ENCODE results near the gene FAM53B. TPM values are rescaled to one million over a fixed set of nuclear protein-coding genes. Genes with fewer than 3 reads are reported as not detected.

Gene FAM53B
- total and polyA plus RNA-seq, 4 donors = 5.1 to 20.6 (median 9.6) TPM

- Histone ChIP-seq H3K27ac (ENCODE audit: low read depth in 1 of 2, low read length in 2 of 2) (no peak overlapping the region), H3K36me3 (ENCODE audit: control insufficient read depth in 1 of 2, insufficient read depth in 2 of 2, low read length in 1 of 2) (no peaks in the 10 kb centered on the region), H3K9me3 (ENCODE audit: control insufficient read depth, low read length) (no peaks in the 10 kb centered on the region), H3K27me3 (ENCODE audit: control insufficient read depth in 1 of 2, insufficient read depth in 2 of 2, low read length in 1 of 2) (no peaks in the 10 kb centered on the region), H3K4me1 (ENCODE audit: control insufficient read depth in 1 of 2, insufficient read depth in 2 of 2, low read length in 2 of 2) (no peaks in the 10 kb centered on the region), H3K4me3 (ENCODE audit: low read length in 2 of 2) (no peak overlapping the region)
- DNase-seq (peak in 1 of 2 donors; percentile 43), ATAC-seq (ENCODE audit: low FRiP score) (no peak)
- intact Hi-C loops (cut with DNase I) = no loop called here
- 78 to 82% methylated on average over 11 of the region's 11 CpGs for WGBS, 2 donors
Measured at GRCh38 chr10:124708922-124709520, 35.2 kb downstream of the FAM53B start.

DNA sequence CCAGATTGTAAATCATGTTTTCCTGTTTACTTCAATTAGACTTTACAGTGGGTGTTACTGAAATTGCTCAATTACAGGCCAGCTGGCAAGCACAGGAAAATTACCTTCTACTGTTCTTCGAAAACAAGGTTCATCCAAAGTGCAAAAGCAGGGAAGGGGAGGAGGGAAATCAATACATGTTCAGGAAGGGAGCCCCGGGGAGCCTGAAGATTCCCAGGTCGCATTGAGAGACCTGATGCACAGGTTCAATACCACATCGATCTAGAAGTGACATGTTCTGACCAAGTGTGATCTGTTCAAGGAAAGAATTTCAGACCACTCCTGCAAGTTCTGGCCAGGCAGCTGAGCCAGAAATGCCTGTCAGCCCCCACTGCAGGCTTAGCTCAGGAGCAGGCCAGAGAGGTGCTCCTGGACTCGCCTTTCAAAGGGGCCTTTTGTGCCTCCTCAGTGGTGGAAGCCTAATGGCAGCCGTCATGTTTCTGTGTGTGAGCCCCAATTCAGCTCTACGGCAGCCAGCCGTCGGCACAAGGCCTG, 35.9 kb downstream of the FAM53B start:
- H3K36me3 ChIP-seq (ENCODE audit: control insufficient read depth in 1 of 2, insufficient read depth in 2 of 2, low read length in 1 of 2) = no peaks in the 10 kb centered on the region
- H3K9me3 ChIP-seq (ENCODE audit: control insufficient read depth, low read length) = no peaks in the 10 kb centered on the region
- no peak overlapping the region for H3K27ac ChIP-seq (ENCODE audit: low read depth in 1 of 2, low read length in 2 of 2)
- H3K27me3 ChIP-seq (ENCODE audit: control insufficient read depth in 1 of 2, insufficient read depth in 2 of 2, low read length in 1 of 2) = no peaks in the 10 kb centered on the region
- 80 to 87% methylated on average over 9 of the region's 9 CpGs for WGBS, 2 donors
- H3K4me3 ChIP-seq (ENCODE audit: low read length in 2 of 2) = no peak overlapping the region
- DNase-seq = peak in 1 of 2 donors; percentile 32
- no peak for ATAC-seq (ENCODE audit: low FRiP score)
- intact Hi-C loops (cut with DNase I) = no loop called here
- no peaks in the 10 kb centered on the region for H3K4me1 ChIP-seq (ENCODE audit: control insufficient read depth in 1 of 2, insufficient read depth in 2 of 2, low read length in 2 of 2)

- ATAC-seq (ENCODE audit: low FRiP score) = no peak
- intact Hi-C loops (cut with DNase I) = no loop called here
- Histone ChIP-seq H3K27ac (ENCODE audit: low read depth in 1 of 2, low read length in 2 of 2) (no peak overlapping the region), H3K4me1 (ENCODE audit: control insufficient read depth in 1 of 2, insufficient read depth in 2 of 2, low read length in 2 of 2) (no peaks in the 10 kb centered on the region), H3K27me3 (ENCODE audit: control insufficient read depth in 1 of 2, insufficient read depth in 2 of 2, low read length in 1 of 2) (no peaks in the 10 kb centered on the region), H3K4me3 (ENCODE audit: low read length in 2 of 2) (no peak overlapping the region), H3K36me3 (ENCODE audit: control insufficient read depth in 1 of 2, insufficient read depth in 2 of 2, low read length in 1 of 2) (no peaks in the 10 kb centered on the region), H3K9me3 (ENCODE audit: control insufficient read depth, low read length) (no peaks in the 10 kb centered on the region)
- DNase-seq = peak in 1 of 2 donors; percentile 16
- 95% methylated on average over 8 of the region's 8 CpGs for WGBS, 2 donors
Measured at GRCh38 chr10:124707551-124707950, 36.6 kb downstream of the FAM53B start.

DNA sequence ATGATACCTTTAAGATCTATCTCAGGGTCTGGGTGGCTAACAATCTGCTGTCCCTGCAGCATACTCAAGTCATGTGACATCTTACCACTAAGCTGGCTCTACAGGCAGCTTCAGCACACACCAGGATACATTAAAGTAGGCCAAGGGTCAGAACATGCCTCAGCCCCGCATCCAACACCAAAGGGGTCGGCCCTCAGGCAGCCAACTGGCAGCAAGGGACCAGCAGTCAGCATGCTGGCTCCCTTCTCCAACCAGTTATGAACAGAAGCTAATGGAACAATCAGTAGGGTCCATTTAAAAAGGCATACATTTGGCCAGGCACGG, 37.1 kb downstream of the FAM53B start:
- no peak overlapping the region for H3K27ac ChIP-seq (ENCODE audit: low read depth in 1 of 2, low read length in 2 of 2)
- H3K4me1 ChIP-seq (ENCODE audit: control insufficient read depth in 1 of 2, insufficient read depth in 2 of 2, low read length in 2 of 2) = no peaks in the 10 kb centered on the region
- H3K4me3 ChIP-seq (ENCODE audit: low read length in 2 of 2) = no peak overlapping the region
- DNase-seq (peak in 1 of 2 donors; percentile 33), ATAC-seq (ENCODE audit: low FRiP score) (no peak)
- no peaks in the 10 kb centered on the region for H3K36me3 ChIP-seq (ENCODE audit: control insufficient read depth in 1 of 2, insufficient read depth in 2 of 2, low read length in 1 of 2)
- no peaks in the 10 kb centered on the region for H3K27me3 ChIP-seq (ENCODE audit: control insufficient read depth in 1 of 2, insufficient read depth in 2 of 2, low read length in 1 of 2)
- H3K9me3 ChIP-seq (ENCODE audit: control insufficient read depth, low read length) = no peaks in the 10 kb centered on the region
- 82 to 87% methylated on average over 3 of the region's 3 CpGs for WGBS, 2 donors
- intact Hi-C loops (cut with DNase I) = no loop called here

GRCh38 chr10:124706462-124707143, 37.6 kb downstream of the FAM53B start:
- intact Hi-C loops (cut with DNase I) = no loop called here
- WGBS, 2 donors = 80 to 84% methylated on average over 9 of the region's 9 CpGs

DNA sequence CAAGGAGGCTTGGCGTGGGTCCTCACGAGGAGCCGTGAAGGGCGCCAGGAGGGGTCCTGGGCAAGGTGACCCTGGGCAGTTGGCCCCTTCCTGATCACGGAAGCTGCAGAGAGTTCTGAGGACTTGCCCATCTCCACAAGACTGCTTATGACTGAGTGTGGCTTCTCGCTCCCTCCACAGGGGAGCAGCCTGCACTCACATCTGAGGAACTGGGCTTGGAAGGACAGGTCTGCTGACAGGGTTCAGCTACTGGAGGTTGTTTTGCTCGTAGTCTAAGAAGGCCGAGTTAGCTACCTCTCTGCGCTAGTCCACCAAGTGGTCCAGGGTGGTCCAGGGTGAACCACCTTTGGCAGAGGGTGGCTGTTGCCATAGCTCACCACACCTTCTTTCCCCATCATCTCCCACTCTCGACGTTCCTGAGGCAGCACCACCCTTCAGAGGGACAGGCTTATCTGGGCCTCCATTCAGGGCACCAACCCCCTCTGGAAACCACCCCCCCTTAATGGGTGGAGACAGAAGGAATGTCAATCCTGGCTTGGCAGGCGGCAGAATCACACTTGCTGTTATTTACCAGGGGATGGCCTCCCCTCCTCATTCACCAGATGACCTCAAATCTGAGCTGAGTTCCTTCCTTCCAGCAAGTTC, 38.2 kb downstream of the FAM53B start:
- Histone ChIP-seq H3K36me3 (ENCODE audit: control insufficient read depth in 1 of 2, insufficient read depth in 2 of 2, low read length in 1 of 2) (no peaks in the 10 kb centered on the region), H3K9me3 (ENCODE audit: control insufficient read depth, low read length) (no peaks in the 10 kb centered on the region), H3K4me3 (ENCODE audit: low read length in 2 of 2) (no peak overlapping the region), H3K27ac (ENCODE audit: low read depth in 1 of 2, low read length in 2 of 2) (no peak overlapping the region), H3K27me3 (ENCODE audit: control insufficient read depth in 1 of 2, insufficient read depth in 2 of 2, low read length in 1 of 2) (no peaks in the 10 kb centered on the region), H3K4me1 (ENCODE audit: control insufficient read depth in 1 of 2, insufficient read depth in 2 of 2, low read length in 2 of 2) (peaks cover 0 to 2% of the 10 kb centered on the region in 2 donors)
- no peak for ATAC-seq (ENCODE audit: low FRiP score)
- intact Hi-C loops (cut with DNase I) = no loop called here
- peak; percentile 34 to 67 for DNase-seq
- 81 to 86% methylated on average over 12 of the region's 12 CpGs for WGBS, 2 donors

More at GRCh38 chr10:124706462-124707143, 37.6 kb downstream of the FAM53B start:
- ATAC-seq (ENCODE audit: low FRiP score) (no peak), DNase-seq (peak; percentile 28 to 58)
- Histone ChIP-seq H3K9me3 (ENCODE audit: control insufficient read depth, low read length) (no peaks in the 10 kb centered on the region), H3K4me3 (ENCODE audit: low read length in 2 of 2) (no peak overlapping the region), H3K36me3 (ENCODE audit: control insufficient read depth in 1 of 2, insufficient read depth in 2 of 2, low read length in 1 of 2) (no peaks in the 10 kb centered on the region), H3K27ac (ENCODE audit: low read depth in 1 of 2, low read length in 2 of 2) (no peak overlapping the region), H3K4me1 (ENCODE audit: control insufficient read depth in 1 of 2, insufficient read depth in 2 of 2, low read length in 2 of 2) (no peaks in the 10 kb centered on the region), H3K27me3 (ENCODE audit: control insufficient read depth in 1 of 2, insufficient read depth in 2 of 2, low read length in 1 of 2) (no peaks in the 10 kb centered on the region)

- no peak overlapping the region for H3K4me3 ChIP-seq (ENCODE audit: low read length in 2 of 2)
- H3K36me3 ChIP-seq (ENCODE audit: control insufficient read depth in 1 of 2, insufficient read depth in 2 of 2, low read length in 1 of 2) = no peaks in the 10 kb centered on the region
- peak; percentile 42 to 51 for DNase-seq
- no peak for ATAC-seq (ENCODE audit: low FRiP score)
- H3K4me1 ChIP-seq (ENCODE audit: control insufficient read depth in 1 of 2, insufficient read depth in 2 of 2, low read length in 2 of 2) = peaks cover 0 to 4% of the 10 kb centered on the region in 2 donors
- H3K9me3 ChIP-seq (ENCODE audit: control insufficient read depth, low read length) = no peaks in the 10 kb centered on the region
- H3K27ac ChIP-seq (ENCODE audit: low read depth in 1 of 2, low read length in 2 of 2) = no peak overlapping the region
- intact Hi-C loops (cut with DNase I) = no loop called here
- no peaks in the 10 kb centered on the region for H3K27me3 ChIP-seq (ENCODE audit: control insufficient read depth in 1 of 2, insufficient read depth in 2 of 2, low read length in 1 of 2)
- WGBS, 2 donors = 79 to 84% methylated on average over 9 of the region's 9 CpGs
Measured at GRCh38 chr10:124705381-124705740, 38.8 kb downstream of the FAM53B start.

DNA sequence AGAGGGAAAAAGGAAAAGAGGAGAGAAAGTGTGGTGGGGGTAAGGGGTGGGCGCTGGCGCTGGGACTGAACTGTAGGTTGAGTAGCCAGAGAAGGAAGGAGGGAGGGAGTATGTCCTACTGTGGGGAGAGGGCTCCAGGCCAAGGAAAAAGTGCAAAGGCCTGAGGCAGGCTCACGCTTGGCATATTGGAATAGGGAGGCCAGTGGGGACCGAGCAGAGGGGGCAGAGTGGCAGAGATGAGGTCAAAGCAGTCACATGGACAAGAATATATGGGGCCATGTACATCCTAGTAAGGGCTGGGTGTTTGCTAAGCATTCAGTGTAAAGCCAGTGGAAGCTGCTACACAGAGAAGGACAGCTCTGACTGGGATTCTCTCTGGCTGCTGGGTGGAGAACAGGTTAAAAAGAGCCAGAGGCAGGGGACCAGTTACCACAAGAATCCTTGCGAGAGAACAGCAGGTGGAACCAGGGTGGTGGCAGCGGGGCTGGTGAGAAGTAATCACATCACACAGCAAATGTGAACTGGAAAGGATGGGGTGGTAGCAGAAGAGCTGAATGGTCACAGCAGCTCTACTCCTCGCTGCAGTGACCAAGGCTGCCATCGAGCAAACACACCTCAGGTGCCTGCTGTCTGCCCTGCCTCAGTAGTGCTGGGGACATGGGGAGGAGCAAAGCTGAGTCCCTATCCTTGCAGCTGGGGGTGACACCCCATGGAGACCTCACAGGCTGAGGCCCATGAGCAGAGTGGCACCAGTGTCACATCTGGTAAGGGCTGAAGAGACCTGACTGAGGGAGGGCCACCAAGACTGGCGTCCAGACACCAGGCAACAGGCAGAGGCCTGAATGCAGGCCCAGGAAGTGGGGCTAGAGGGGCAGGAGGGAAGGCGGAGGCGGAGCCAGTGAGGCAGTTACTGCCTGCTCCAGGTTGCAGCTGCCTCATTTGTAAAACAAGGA, 39.5 kb downstream of the FAM53B start:
- intact Hi-C loops (cut with DNase I) = no loop called here
- Histone ChIP-seq H3K27me3 (ENCODE audit: control insufficient read depth in 1 of 2, insufficient read depth in 2 of 2, low read length in 1 of 2) (no peaks in the 10 kb centered on the region), H3K27ac (ENCODE audit: low read depth in 1 of 2, low read length in 2 of 2) (no peak overlapping the region), H3K36me3 (ENCODE audit: control insufficient read depth in 1 of 2, insufficient read depth in 2 of 2, low read length in 1 of 2) (no peaks in the 10 kb centered on the region), H3K4me3 (ENCODE audit: low read length in 2 of 2) (no peak overlapping the region), H3K4me1 (ENCODE audit: control insufficient read depth in 1 of 2, insufficient read depth in 2 of 2, low read length in 2 of 2) (peaks cover 0 to 4% of the 10 kb centered on the region in 2 donors), H3K9me3 (ENCODE audit: control insufficient read depth, low read length) (no peaks in the 10 kb centered on the region)
- ATAC-seq (ENCODE audit: low FRiP score) (no peak), DNase-seq (peak; percentile 34 to 56)
- WGBS, 2 donors = 90 to 92% methylated on average over 11 of the region's 11 CpGs

All from aorta (tissue), 5 donors.